Brain pericyte (primary cell): ENCODE measurements around the gene STPG3.

Experiments used
- DNase-seq: peaks from one replicate; pipeline ENCODE4 v3.0.0-alpha.2; 2012; ENCODE audit warnings: low read depth, low spot score

Gene STPG3

GRCh38 chr9:137265496-137266161, 14.5 kb downstream of the STPG3 start:
- no peak for DNase-seq

- DNase-seq = no peak
Observed at GRCh38 chr9:137266162-137266527, 15.1 kb downstream of the STPG3 start.

- DNase-seq = no peak
Observed at GRCh38 chr9:137266585-137267453, 15.7 kb downstream of the STPG3 start.

- no peak for DNase-seq
Observed at GRCh38 chr9:137267933-137268355, 16.9 kb downstream of the STPG3 start.

GRCh38 chr9:137268538-137269201, 17.6 kb downstream of the STPG3 start:
- no peak for DNase-seq

- no peak for DNase-seq
Observed at GRCh38 chr9:137269231-137269772, 18.2 kb downstream of the STPG3 start.

- DNase-seq = no peak
Observed at GRCh38 chr9:137270929-137271695, 20.0 kb downstream of the STPG3 start.

GRCh38 chr9:137271696-137272076, 20.6 kb downstream of the STPG3 start:
- no peak for DNase-seq

- DNase-seq = no peak
Observed at GRCh38 chr9:137272241-137273094, 21.4 kb downstream of the STPG3 start.

- DNase-seq = no peak
Observed at GRCh38 chr9:137273095-137273490, 22.0 kb downstream of the STPG3 start.

GRCh38 chr9:137273611-137274320, 22.7 kb downstream of the STPG3 start:
- DNase-seq = no peak

GRCh38 chr9:137275203-137275587, 24.1 kb downstream of the STPG3 start:
- DNase-seq = no peak

- DNase-seq = no peak
Observed at GRCh38 chr9:137275588-137276472, 24.7 kb downstream of the STPG3 start.

GRCh38 chr9:137276473-137277328, 25.6 kb downstream of the STPG3 start:
- no peak for DNase-seq

GRCh38 chr9:137277329-137278041, 26.4 kb downstream of the STPG3 start, which contains the start of gene TOR4A:
Gene TOR4A (plus strand): TSS chr9:137277726. CDS start chr9:137278690, 964 bp downstream.
- DNase-seq = no peak

GRCh38 chr9:137278061-137278701, 27.1 kb downstream of the STPG3 start:
- no peak for DNase-seq
